Measurements from ENCODE around the gene VENTX.

The VENTX gene

GRCh38 chr10:133219782-133220181 lies 17.9 kb upstream of the VENTX start:
- TF ChIP-seq ZBTB7A (IDR thresholded peaks at IDR 0.05; ENCODE audit: low read depth): peak; percentile 55; the same call in 1 of the 2 replicates
- TF ChIP-seq CREB1 (IDR thresholded peaks at IDR 0.05; ENCODE audit: low read depth): no peak

GRCh38 chr10:133221331-133221730 lies 16.3 kb upstream of the VENTX start:
- TF ChIP-seq REST (IDR thresholded peaks at IDR 0.05; ENCODE audit: low read depth) (no peak), CREB1 (IDR thresholded peaks at IDR 0.05; ENCODE audit: low read depth) (no peak), FOXM1 (IDR thresholded peaks at IDR 0.05; ENCODE audit: borderline replicate concordance, low read depth) (no peak), USF1 (IDR thresholded peaks at IDR 0.05) (no peak), YY1 (IDR thresholded peaks at IDR 0.05; ENCODE audit: low read depth) (no peak), TAF1 (IDR thresholded peaks at IDR 0.05; ENCODE audit: low read depth) (no peak), CEBPB (IDR thresholded peaks at IDR 0.05) (no peak), NFIC (IDR thresholded peaks at IDR 0.05) (no peak), TEAD4 (IDR thresholded peaks at IDR 0.05) (no peak), RAD21 (IDR thresholded peaks at IDR 0.05; ENCODE audit: low read depth) (no peak), MAX (IDR thresholded peaks at IDR 0.05) (no peak), ZBTB7A (IDR thresholded peaks at IDR 0.05; ENCODE audit: low read depth) (no peak), TCF12 (IDR thresholded peaks at IDR 0.05; ENCODE audit: low read depth) (no peak), EP300 (IDR thresholded peaks at IDR 0.05; ENCODE audit: borderline replicate concordance) (no peak)

- TF ChIP-seq ZBTB7A (IDR thresholded peaks at IDR 0.05; ENCODE audit: low read depth): no peak
- TF ChIP-seq REST (IDR thresholded peaks at IDR 0.05; ENCODE audit: low read depth): no peak
- TF ChIP-seq EGR1 (IDR thresholded peaks at IDR 0.05): no peak
- no peak for TF ChIP-seq NFIC (IDR thresholded peaks at IDR 0.05)
- TF ChIP-seq MAX (IDR thresholded peaks at IDR 0.05): no peak
- TF ChIP-seq USF1 (IDR thresholded peaks at IDR 0.05): no peak
- TF ChIP-seq CREB1 (IDR thresholded peaks at IDR 0.05; ENCODE audit: low read depth): no peak
- TF ChIP-seq FOXM1 (IDR thresholded peaks at IDR 0.05; ENCODE audit: borderline replicate concordance, low read depth): no peak
- TF ChIP-seq CEBPB (IDR thresholded peaks at IDR 0.05): no peak
- no peak for TF ChIP-seq TCF12 (IDR thresholded peaks at IDR 0.05; ENCODE audit: low read depth)
- no peak for TF ChIP-seq TEAD4 (IDR thresholded peaks at IDR 0.05)
Measured at GRCh38 chr10:133224076-133224475, 13.6 kb upstream of the VENTX start.

GRCh38 chr10:133224756-133225372 lies 12.8 kb upstream of the VENTX start:
- TF ChIP-seq REST (IDR thresholded peaks at IDR 0.05; ENCODE audit: low read depth): no peak
- TF ChIP-seq TAF1 (IDR thresholded peaks at IDR 0.05; ENCODE audit: low read depth): no peak
- TF ChIP-seq TEAD4 (IDR thresholded peaks at IDR 0.05): no peak
- no peak for TF ChIP-seq USF1 (IDR thresholded peaks at IDR 0.05)
- no peak for TF ChIP-seq EGR1 (IDR thresholded peaks at IDR 0.05)
- TF ChIP-seq YY1 (IDR thresholded peaks at IDR 0.05; ENCODE audit: low read depth): no peak
- TF ChIP-seq FOXM1 (IDR thresholded peaks at IDR 0.05; ENCODE audit: borderline replicate concordance, low read depth): no peak
- TF ChIP-seq NFIC (IDR thresholded peaks at IDR 0.05): no peak
- TF ChIP-seq EP300 (IDR thresholded peaks at IDR 0.05; ENCODE audit: borderline replicate concordance): no peak
- TF ChIP-seq CREB1 (IDR thresholded peaks at IDR 0.05; ENCODE audit: low read depth): no peak

Measured in Ishikawa (cell line).